ENCODE measurements around the gene SUMO4.

DNA sequence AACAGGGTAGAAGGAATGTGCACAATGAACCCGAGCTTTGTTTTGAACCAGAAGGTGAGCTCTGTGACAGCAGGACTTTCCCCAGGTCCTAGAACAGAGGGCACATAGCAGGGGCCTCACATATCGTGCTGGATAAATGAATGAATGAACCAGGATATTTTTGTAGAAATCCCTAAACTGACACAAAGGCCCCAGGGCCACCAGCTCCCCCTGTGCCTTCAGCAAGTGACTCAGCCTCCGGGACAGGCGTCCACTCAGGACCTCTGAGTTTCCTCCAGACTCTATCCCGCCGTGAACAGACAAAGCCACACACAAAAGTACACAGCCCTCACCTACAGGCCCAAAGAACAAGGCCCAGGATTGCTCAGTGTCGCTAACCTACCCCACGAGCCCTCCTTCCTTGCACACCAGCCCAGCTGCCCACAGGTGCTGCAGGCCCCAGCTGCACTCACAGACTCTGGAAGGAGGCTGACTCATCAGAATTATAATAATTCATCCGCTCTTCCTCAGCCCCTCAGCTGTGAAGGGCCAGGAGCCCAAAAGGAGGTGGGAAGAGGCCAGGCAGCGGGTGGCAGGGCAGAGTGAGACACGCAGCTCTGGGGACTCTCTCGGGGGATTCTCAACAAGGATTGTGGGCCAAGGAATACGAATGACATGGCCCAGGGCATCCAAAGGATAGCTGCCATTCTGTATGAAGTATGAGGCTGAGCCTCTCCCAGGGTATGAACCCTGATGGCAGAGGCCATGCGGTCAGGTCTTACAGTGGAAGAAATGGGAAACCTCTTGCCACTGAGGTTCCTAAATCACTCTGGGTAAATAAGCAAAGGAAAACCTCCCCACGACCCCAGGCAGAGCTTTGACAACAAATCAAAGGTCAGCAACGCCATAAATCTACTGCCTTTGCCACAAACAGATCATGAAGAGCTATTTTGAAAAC lies 40.9 kb downstream of the SUMO4 start:
- TF ChIP-seq, protein P1, sequence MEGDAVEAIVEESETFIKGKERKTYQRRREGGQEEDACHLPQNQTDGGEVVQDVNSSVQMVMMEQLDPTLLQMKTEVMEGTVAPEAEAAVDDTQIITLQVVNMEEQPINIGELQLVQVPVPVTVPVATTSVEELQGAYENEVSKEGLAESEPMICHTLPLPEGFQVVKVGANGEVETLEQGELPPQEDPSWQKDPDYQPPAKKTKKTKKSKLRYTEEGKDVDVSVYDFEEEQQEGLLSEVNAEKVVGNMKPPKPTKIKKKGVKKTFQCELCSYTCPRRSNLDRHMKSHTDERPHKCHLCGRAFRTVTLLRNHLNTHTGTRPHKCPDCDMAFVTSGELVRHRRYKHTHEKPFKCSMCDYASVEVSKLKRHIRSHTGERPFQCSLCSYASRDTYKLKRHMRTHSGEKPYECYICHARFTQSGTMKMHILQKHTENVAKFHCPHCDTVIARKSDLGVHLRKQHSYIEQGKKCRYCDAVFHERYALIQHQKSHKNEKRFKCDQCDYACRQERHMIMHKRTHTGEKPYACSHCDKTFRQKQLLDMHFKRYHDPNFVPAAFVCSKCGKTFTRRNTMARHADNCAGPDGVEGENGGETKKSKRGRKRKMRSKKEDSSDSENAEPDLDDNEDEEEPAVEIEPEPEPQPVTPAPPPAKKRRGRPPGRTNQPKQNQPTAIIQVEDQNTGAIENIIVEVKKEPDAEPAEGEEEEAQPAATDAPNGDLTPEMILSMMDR (IDR thresholded peaks at IDR 0.05) = no peak
- no peak for TF ChIP-seq ZFX (IDR thresholded peaks at IDR 0.05; ENCODE audit: borderline replicate concordance)

Data from 22Rv1 (cell line).